HUES48 (cell line): ENCODE data around the gene DPP9.

Source experiments
- H3K27ac ChIP-seq: one replicate; pipeline ENCODE4 v1.7.0; 2013; ENCODE audit warnings: low read depth, low read length, inconsistent platforms
- H3K27me3 ChIP-seq: 2 replicates; pipeline ENCODE4 v1.6.1; 2013; ENCODE audit warnings: mild to moderate bottlenecking, low read length; ENCODE audit not compliant: control insufficient read depth, insufficient read depth
- H3K36me3 ChIP-seq: 2 replicates; pipeline ENCODE4 v1.6.1; 2013; ENCODE audit warnings: low read length; ENCODE audit not compliant: control insufficient read depth, insufficient read depth
- H3K4me1 ChIP-seq: 2 replicates; pipeline ENCODE4 v1.6.1; 2013; ENCODE audit warnings: mild to moderate bottlenecking, low read length; ENCODE audit not compliant: control insufficient read depth, insufficient read depth
- H3K4me3 ChIP-seq: 2 replicates; pipeline ENCODE4 v1.5.1; 2013; ENCODE audit warnings: mild to moderate bottlenecking, low read depth, low read length
- H3K9ac ChIP-seq: 2 replicates; pipeline ENCODE4 v1.6.1; 2013; ENCODE audit warnings: mild to moderate bottlenecking, low read depth, low read length, moderate library complexity
- H3K9me3 ChIP-seq: 2 replicates; pipeline ENCODE4 v1.6.1; 2013; ENCODE audit warnings: low read length; ENCODE audit not compliant: control insufficient read depth, insufficient read depth

DPP9 gene

GRCh38 chr19:4738734-4739133 lies 15.1 kb upstream of the DPP9 start:
- Histone ChIP-seq H3K4me1 (peaks cover 7% of the 10 kb centered on the region; the same call in 1 of the 2 replicates), H3K4me3 (no peak overlapping the region), H3K27me3 (no peaks in the 10 kb centered on the region), H3K36me3 (no peaks in the 10 kb centered on the region), H3K9ac (no peak overlapping the region), H3K9me3 (no peaks in the 10 kb centered on the region), H3K27ac (no peak overlapping the region)

- Histone ChIP-seq H3K4me3 (no peak overlapping the region), H3K4me1 (peaks cover 6% of the 10 kb centered on the region; the same call in 1 of the 2 replicates), H3K9me3 (no peaks in the 10 kb centered on the region), H3K27ac (no peak overlapping the region), H3K36me3 (no peaks in the 10 kb centered on the region), H3K9ac (no peak overlapping the region), H3K27me3 (no peaks in the 10 kb centered on the region)
Observed at GRCh38 chr19:4737955-4738600, 14.4 kb upstream of the DPP9 start.

GRCh38 chr19:4733755-4734345 lies 10.2 kb upstream of the DPP9 start:
- no peaks in the 10 kb centered on the region for H3K36me3 ChIP-seq
- no peaks in the 10 kb centered on the region for H3K4me1 ChIP-seq

GRCh38 chr19:4732680-4733114 lies 9.1 kb upstream of the DPP9 start:
- H3K4me3 ChIP-seq = no peak overlapping the region
- no peaks in the 10 kb centered on the region for H3K9me3 ChIP-seq
- H3K9ac ChIP-seq = no peak overlapping the region
- H3K4me1 ChIP-seq = no peaks in the 10 kb centered on the region
- no peak overlapping the region for H3K27ac ChIP-seq
- no peaks in the 10 kb centered on the region for H3K36me3 ChIP-seq
- H3K27me3 ChIP-seq = no peaks in the 10 kb centered on the region

More at GRCh38 chr19:4733755-4734345, 10.2 kb upstream of the DPP9 start:
- Histone ChIP-seq H3K9ac (no peak overlapping the region), H3K9me3 (no peaks in the 10 kb centered on the region), H3K4me3 (no peak overlapping the region), H3K27me3 (no peaks in the 10 kb centered on the region), H3K27ac (no peak overlapping the region)

GRCh38 chr19:4730740-4731171 lies 7.1 kb upstream of the DPP9 start:
- no peaks in the 10 kb centered on the region for H3K27me3 ChIP-seq
- H3K9me3 ChIP-seq = no peaks in the 10 kb centered on the region
- no peak overlapping the region for H3K27ac ChIP-seq
- no peaks in the 10 kb centered on the region for H3K36me3 ChIP-seq
- H3K4me1 ChIP-seq = no peaks in the 10 kb centered on the region
- no peak overlapping the region for H3K9ac ChIP-seq
- no peak overlapping the region for H3K4me3 ChIP-seq

GRCh38 chr19:4728871-4729270 lies 5.2 kb upstream of the DPP9 start:
- H3K4me3 ChIP-seq = no peak overlapping the region
- no peaks in the 10 kb centered on the region for H3K27me3 ChIP-seq
- no peak overlapping the region for H3K9ac ChIP-seq
- no peak overlapping the region for H3K27ac ChIP-seq
- no peaks in the 10 kb centered on the region for H3K36me3 ChIP-seq
- no peaks in the 10 kb centered on the region for H3K4me1 ChIP-seq
- H3K9me3 ChIP-seq = no peaks in the 10 kb centered on the region

- Histone ChIP-seq H3K27ac (peak overlapping the region; percentile 67), H3K4me3 (peak overlapping the region; percentile 98), H3K36me3 (peaks cover 30% of the 10 kb centered on the region), H3K9me3 (no peaks in the 10 kb centered on the region), H3K4me1 (peaks cover 6% of the 10 kb centered on the region), H3K9ac (peak overlapping the region; percentile 71), H3K27me3 (no peaks in the 10 kb centered on the region)
Observed at GRCh38 chr19:4722671-4723594, 709 bp downstream of the DPP9 start.

- Histone ChIP-seq H3K27me3 (no peaks in the 10 kb centered on the region), H3K9me3 (no peaks in the 10 kb centered on the region), H3K9ac (no peak overlapping the region), H3K36me3 (peaks cover 45% of the 10 kb centered on the region), H3K4me3 (no peak overlapping the region), H3K4me1 (peaks cover 6% of the 10 kb centered on the region), H3K27ac (no peak overlapping the region)
Observed at GRCh38 chr19:4721196-4721595, 2.4 kb downstream of the DPP9 start.

- Histone ChIP-seq H3K9me3 (no peaks in the 10 kb centered on the region), H3K4me1 (peaks cover 6% of the 10 kb centered on the region), H3K27me3 (no peaks in the 10 kb centered on the region), H3K4me3 (no peak overlapping the region), H3K36me3 (peaks cover 54% of the 10 kb centered on the region), H3K9ac (no peak overlapping the region), H3K27ac (no peak overlapping the region)
Observed at GRCh38 chr19:4720037-4720700, 3.5 kb downstream of the DPP9 start.

- Histone ChIP-seq H3K27ac (no peak overlapping the region), H3K9ac (no peak overlapping the region), H3K4me3 (no peak overlapping the region), H3K36me3 (peaks cover 56% of the 10 kb centered on the region), H3K9me3 (no peaks in the 10 kb centered on the region), H3K4me1 (peaks cover 6% of the 10 kb centered on the region), H3K27me3 (no peaks in the 10 kb centered on the region)
Observed at GRCh38 chr19:4719499-4719866, 4.2 kb downstream of the DPP9 start.
